RPMI8226 (cell line): ENCODE data around the gene PPP6R2.

Source experiments
- DNase-seq: peaks from one replicate; pipeline ENCODE4 v3.0.0-alpha.2; 2015

Gene PPP6R2

GRCh38 chr22:50452649-50453048 is 109.5 kb downstream of the PPP6R2 start:
- DNase-seq: no peak

- no peak for DNase-seq
These were observed 111.5 kb downstream of the PPP6R2 start for GRCh38 chr22:50454556-50455075.

GRCh38 chr22:50455201-50455600 is 112.1 kb downstream of the PPP6R2 start:
- no peak for DNase-seq

- DNase-seq: no peak
These were observed 112.9 kb downstream of the PPP6R2 start for GRCh38 chr22:50456026-50456425.

- DNase-seq: no peak
These were observed 113.5 kb downstream of the PPP6R2 start for GRCh38 chr22:50456466-50457234.

- no peak for DNase-seq
These were observed 115.9 kb downstream of the PPP6R2 start for GRCh38 chr22:50459016-50459415.

GRCh38 chr22:50459496-50460140 is 116.5 kb downstream of the PPP6R2 start:
- no peak for DNase-seq

GRCh38 chr22:50460938-50461337 is 117.8 kb downstream of the PPP6R2 start:
- no peak for DNase-seq

- no peak for DNase-seq
These were observed 118.4 kb downstream of the PPP6R2 start for GRCh38 chr22:50461536-50461935.

GRCh38 chr22:50461979-50462540 is 118.9 kb downstream of the PPP6R2 start:
- DNase-seq: no peak

GRCh38 chr22:50463188-50463900 is 120.2 kb downstream of the PPP6R2 start:
- no peak for DNase-seq

- no peak for DNase-seq
These were observed 121.3 kb downstream of the PPP6R2 start for GRCh38 chr22:50464451-50464850.

- DNase-seq: no peak
These were observed 122.2 kb downstream of the PPP6R2 start for GRCh38 chr22:50465066-50465930.

- no peak for DNase-seq
These were observed 124.2 kb downstream of the PPP6R2 start for GRCh38 chr22:50467341-50467740.

- DNase-seq: no peak
These were observed 124.8 kb downstream of the PPP6R2 start for GRCh38 chr22:50467773-50468440.

- DNase-seq: no peak
These were observed 125.5 kb downstream of the PPP6R2 start for GRCh38 chr22:50468626-50469025.

GRCh38 chr22:50469377-50470305 is 126.5 kb downstream of the PPP6R2 start:
- peak; percentile 98 for DNase-seq

- peak; percentile 75 for DNase-seq
These were observed 127.4 kb downstream of the PPP6R2 start for GRCh38 chr22:50470491-50470890.

GRCh38 chr22:50471197-50471847 is 128.2 kb downstream of the PPP6R2 start:
- DNase-seq: no peak

- DNase-seq: no peak
These were observed 128.8 kb downstream of the PPP6R2 start for GRCh38 chr22:50471962-50472361.
